Superior temporal gyrus (tissue), 1 donor: ENCODE results near the gene FAM163B.

Experiments
- DNase-seq: peaks from one replicate; pipeline ENCODE4 v3.0.0-alpha.2; 2016; ENCODE audit errors: extremely low spot score

The FAM163B gene

DNA sequence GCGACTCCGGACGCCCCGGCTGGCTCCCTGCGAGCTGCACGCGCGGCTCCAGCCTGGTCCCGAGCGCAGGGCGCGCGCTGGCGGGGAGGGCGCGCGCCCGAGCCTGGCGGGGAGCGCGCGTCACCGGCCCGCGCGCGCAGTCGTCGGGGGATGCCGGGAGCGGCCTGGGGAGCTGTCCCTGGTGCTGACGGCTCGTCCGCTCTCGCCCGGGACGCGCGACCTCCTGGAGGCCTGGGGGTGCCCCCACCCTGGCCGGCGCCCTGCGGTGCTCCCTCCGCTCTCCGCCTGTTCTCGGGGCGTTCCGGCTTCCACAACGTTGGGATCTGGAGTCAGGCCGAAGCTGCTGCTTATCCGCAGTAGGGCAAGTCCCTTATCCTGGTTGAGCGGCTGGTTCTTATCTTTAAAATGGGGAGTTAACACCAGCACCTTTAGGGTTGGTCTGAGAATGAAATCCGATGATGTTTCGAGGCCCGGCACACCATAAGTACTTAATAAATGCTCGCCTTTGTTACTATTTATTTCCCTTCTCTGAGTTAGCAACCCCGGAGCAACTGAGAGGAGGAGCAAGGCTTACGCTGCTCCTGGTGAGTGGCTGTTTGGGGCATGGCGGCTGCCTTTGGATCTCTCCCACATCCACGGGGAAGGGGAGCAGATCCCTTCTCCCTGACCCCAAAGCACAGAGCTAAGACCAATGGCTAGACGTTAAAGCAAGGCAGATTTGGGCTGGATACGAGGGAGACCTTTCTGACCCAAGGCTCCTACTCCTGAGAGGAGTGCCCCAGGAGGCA, at the start of gene FAM163B:
Gene FAM163B (minus strand): TSS at position 79 of the 788 bp plus-strand sequence. CDS start 29,166 bp downstream, outside the sequence.
- no peak for DNase-seq

DNA sequence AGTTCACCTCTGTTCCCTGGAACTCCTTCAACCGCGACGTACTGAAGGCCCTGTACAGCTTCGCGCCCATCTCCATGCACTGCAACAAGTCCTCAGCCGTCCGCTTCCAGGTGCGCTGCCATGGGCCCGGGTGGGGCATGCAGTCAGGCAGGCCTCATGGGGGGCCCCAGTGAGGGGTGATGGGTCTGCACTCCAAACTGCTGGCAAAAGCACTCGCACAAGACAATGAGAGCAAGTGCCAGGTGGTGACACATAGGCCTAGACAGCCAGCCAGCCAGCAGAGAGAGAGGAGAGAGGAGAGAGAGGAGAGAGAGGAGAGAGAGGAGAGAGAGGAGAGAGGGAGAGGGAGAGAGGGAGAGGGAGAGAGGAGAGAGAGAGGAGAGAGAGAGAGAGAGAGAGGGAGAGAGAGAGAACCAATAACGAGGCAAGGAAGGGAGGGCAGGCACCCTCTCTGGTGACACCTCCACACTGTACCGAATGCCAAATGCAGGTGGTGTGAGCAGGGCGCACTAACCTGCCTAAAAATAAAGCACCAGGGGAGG, 48.0 kb upstream of the FAM163B start:
- no peak for DNase-seq

DNA sequence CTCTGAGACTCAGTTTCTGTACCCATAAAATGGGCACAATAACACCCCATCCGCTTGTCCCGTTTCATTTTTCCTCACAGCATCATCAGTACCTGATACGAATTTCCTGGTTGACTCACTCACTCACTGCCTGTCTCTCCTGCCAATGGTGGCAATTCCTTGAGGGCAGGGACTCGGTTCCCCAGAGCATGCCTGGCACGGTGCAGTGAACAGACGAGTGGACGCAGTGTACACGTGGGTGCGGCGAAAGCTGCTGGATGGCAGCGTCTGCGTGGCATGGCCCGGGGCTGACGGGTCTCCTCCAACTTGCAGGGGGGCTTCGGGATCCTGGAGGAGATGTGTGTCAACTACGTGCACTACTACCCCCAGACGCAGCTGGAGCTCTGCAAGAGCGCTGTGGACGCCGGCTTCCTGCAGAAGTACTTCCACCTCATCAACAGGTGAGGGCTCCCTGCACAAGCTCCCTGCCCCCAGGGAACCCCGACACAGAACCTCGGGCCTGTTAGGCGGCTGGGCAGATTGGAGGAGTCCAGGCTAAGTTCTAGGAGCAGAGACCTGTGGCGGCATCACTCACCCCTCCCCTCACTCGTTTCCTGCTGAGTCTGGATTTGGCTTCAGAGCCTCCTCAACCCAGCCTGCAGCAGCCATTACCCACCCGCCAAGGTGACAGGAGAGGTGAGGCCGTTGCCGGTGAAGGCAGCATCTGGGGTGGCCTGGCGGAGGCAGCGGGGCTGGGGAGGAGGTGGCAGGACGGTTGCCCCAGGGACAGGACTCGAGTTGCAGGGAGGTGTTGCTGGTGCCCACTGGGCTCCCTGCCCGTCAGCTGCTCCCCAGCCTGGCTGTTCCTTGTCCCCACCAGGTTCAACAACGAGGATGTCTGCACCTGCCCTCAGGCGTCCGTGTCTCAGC, 47.3 kb upstream of the FAM163B start:
- no peak for DNase-seq

DNA sequence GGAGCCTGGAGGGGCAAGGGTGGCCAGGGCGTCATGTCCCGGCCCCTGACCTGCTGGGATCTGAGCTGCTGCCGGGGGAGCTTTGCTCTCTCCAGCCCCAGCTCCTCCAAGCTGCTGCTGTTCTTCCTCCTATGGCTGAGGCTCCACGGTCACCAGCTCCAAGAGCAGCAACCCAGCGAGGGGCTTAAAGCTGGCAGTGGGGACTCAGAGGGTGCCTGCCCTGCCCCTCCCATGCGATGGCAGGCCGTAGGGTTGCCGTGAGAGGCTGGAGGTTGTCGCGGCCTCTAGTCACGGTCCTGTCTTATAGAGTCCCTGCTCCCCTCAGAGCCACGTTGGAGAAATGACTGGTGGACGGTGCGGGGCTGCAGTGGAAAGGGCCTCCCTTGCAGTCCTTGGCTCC, 46.5 kb upstream of the FAM163B start:
- no peak for DNase-seq

DNA sequence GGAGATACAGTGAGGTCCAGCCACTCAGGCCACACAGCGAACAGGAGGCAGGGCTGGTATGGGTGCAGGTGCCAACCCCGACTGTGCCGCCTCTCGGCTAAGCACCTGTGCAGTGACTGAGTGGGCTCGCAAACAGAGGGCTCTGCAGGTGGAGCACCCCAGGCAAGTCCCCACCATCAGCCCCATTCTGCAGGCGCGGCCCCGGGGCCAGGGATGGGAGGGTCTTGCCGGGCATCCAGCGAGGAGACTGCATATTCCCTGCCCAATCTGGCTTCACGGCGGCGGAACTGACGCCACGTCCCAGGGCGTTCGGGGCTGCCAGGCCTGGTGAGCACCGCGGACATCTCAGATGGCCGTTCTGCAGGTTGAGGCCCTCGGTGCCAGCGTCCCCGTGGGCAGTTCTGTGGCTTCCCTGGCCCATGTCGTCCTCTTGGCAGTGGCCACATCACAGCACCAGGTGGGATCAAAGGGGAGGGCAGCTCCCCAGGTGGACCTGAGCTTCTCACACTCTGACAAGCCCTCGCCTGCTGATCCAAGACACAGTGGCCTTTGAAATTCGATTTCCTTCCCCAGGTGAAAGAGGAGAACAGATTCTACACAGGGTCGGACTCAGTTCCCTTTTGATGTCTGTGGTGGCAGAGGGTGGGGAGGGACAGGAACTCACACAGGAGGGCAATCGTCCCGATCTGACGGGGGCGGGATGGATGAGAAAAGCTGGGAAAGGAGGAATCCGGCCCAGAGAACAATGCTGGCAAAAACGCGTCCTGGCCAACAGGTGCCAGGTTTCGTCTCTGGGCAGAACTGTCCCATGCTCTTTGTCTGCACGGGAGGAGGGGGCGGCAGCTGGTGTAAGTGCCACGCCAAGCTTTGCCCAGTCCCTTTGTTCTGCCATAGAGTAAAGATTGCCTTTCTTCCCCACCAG, 45.8 kb upstream of the FAM163B start:
- no peak for DNase-seq

DNA sequence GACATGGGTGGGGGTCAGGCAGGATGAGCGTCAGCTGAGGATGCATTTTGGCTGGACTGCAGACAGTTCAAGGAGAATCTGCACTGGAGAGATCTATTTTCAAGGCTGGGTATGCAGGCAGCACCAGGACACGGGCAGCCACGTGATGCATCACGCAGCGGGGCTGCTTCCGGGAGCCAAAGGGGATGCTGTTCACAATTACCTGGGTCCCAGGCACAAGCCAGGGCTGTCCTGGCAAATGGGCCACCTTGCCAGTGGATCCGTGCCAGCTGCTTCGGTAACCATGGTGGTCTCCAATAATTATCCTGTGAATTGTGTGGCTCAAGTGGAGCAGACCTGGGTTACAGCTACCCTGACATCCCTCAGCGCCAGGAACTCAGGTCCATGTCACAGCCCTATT, 44.4 kb upstream of the FAM163B start:
- no peak for DNase-seq

DNA sequence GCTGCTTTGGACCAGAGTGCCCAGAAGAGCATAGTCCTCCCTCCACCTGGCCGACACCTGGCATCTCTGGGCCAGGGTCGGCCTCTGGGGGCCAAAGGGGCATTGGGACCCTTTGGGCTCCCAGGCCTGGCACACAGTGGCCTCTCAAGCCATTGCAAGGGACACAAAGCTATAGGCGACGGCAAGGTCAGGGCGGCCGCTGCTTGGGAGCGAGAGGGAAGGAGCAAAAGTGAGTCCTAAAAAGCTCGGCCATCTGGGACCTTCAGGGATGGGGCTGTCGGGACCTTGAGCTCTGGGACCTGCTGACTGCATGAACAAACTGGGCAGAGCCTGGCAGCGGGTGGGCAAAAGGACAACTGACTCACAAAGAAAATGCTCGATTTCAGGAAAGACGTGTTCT, 40.8 kb upstream of the FAM163B start:
- no peak for DNase-seq

DNA sequence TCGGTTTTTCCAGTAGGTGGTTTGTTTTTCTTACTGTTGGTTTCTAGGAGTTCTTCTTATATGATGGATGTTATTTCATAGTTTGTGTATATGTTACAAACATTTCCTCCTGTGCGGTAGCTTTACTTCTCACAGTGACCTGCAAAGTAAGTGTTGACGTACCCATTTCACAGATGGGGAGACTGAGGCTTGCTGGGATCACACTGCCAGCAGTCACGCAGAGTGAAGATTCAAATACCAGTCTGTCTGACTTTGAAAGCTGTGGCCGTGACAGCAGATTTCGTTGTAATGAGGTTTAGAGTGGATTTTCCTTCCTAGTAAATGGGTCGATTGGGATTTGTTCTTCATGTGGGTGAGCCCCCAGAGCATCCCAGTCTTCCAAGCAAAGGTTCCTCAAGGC, 40.0 kb upstream of the FAM163B start:
- no peak for DNase-seq

DNA sequence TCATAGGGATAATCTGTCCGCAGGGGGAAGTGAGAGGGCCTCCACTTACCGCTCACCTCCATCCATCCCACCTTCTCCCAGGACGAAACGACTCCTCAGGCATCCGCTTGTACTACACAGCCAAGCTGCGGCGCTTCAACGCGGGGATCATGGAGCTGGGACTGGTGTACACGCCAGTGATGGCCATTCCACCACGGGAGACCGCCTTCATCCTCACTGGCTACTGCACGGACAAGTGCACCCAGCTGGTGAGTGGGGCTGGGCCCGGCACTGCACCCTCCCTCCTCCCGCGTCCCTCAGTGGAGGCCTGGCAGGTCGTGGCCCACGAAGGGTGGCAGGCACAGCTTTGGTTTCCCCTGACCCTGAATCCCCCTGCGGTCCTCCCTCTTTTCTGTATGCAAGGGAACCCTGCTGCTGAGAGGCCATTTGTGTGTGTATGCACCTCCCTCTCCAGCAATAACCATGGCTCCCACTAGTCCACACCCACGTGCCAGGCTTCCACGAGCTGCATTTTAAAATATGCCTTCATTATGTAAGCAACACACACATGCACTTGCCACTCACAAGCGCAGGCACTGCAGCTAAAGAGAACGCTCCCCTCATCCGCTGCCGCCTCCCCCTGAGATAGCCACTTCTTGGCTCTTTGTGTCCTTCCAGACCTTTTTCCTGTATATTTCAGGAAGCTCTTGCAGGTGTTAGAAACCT, 38.7 kb upstream of the FAM163B start:
- peak; percentile 21 for DNase-seq

DNA sequence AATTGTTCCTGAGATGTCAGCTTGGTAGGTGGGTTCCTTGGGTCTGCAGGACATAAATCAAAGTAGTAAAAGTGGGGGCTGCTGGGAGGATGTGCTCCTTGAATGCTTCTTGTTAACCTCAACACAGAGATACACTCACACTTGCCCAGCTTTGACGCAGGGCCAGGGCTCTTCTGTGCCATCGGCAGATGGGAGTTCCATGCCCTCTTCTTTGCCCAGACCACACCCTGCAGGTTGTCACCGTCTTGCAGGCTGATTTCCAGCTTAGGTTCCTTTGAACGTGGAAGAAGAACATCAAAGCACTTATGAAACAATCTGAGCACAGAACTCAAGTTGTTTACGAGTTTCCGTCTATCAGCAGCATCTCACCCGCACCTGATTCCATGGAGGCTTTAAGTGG, 38.0 kb upstream of the FAM163B start:
- no peak for DNase-seq

DNA sequence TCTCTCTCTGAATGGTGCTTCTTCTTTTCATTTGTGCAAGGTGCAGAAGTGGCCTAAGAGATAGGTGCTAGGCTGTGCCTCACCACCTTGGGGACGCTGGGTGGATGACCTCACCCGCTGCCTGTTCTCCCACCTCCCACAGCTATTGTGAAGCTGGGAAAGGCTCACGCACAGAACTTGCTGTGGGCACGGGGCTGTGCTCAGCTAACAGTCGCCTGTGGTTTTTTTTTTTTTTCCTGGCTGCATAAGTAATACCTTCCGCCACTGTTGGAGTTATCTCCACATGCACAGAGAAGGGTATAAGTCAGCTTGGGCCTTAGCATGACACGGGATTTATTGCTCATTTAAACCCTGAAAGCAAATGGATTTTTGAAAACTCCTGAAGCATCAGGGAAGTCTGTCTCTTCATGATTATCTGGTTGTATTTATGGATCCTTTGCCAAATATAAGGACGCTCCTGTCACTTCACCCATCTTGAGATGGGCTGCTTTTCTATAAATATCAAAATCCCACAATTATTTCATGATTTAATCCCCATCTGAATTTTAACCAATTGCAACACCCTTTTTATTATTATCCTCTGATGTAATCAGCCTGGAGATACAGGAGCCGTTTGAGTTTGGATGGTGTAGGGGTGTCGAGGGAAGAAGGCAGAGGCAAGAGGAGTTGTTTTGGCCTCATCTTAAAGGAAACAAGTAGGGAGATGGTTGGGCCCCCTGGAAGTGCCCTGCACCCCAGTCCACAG, 36.0 kb upstream of the FAM163B start:
- peak; percentile 13 for DNase-seq

DNA sequence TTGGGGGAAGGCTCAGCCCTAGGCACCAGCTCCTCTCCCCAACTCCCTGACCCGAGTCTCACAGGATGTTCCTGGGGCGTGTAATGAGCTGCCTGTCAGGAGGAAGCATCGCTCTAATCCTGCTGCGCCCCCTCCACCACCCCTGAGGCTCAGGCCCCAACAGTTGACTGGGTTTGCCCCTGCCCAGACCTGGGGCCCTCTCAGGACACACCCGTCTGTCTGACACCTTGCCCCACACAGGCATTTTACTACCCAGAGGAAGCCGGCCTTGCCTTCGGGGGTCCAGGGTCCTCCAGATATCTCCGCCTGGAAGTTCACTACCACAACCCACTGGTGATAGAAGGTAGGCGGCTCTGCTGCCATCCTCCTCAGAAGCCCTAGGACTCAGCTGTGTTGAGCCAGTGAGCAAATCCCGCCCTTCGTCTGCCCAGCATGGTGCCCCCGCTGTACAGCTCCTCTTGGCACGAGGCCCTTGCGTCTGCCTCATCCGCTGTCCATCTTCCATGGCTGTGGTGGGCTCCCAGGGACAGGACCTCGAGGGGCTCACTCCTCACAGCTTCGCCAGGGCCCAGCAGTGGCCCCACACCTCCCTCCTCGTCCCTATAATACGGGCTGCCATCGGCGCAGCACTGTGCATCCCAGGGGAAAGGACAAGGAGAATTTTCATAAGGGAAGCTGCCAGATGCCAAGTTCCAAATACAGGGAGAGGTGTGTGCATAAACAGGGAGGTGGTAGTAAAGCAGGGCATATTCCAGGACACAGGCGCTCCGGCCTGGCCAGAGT, 35.0 kb upstream of the FAM163B start:
- no peak for DNase-seq

DNA sequence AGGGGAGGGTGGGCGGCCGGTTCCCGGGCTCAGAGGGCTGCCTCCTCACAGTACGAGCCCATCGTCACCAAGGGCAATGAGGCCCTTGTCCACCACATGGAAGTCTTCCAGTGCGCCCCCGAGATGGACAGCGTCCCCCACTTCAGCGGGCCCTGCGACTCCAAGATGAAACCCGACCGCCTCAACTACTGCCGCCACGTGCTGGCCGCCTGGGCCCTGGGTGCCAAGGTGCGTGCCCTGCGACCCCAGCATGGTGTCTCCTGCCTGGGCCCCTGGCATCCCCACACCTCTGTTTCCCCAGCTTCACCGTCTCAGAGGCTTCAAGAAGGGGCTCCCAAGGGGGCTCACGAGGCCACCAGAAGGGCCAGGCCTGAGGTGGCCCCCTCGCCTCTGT, 34.2 kb upstream of the FAM163B start:
- no peak for DNase-seq

DNA sequence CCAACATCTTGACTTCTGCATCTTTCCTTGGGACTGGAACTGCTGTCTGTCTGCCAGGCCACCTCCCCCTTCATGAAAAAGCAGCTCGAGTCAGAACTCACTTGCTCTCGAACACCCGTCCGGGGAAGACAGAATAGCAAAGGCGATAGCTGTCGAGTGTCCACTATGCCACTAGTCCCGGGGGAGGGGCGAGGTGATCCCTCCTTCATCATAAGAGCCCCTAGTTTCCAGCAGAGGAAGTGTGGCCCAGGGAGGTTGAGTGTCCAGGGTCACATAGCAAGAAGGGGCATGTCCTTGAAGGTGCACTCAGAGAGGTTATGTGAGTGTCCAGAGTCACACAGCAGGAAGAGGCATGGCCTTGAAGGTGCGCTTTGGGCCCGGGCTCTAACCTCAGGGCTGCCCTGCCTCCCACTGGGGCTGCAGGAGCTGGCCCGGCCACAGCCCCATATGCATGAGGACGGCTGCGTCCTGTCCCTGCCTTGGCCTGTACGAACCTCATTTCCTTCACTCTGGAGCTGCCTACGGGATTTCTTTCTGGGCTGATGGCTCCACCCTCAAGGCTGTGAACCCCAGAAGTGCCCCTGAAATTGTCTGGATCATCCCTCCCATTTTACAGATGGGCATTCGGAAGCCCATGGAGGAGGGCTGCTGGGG, 33.6 kb upstream of the FAM163B start:
- no peak for DNase-seq

DNA sequence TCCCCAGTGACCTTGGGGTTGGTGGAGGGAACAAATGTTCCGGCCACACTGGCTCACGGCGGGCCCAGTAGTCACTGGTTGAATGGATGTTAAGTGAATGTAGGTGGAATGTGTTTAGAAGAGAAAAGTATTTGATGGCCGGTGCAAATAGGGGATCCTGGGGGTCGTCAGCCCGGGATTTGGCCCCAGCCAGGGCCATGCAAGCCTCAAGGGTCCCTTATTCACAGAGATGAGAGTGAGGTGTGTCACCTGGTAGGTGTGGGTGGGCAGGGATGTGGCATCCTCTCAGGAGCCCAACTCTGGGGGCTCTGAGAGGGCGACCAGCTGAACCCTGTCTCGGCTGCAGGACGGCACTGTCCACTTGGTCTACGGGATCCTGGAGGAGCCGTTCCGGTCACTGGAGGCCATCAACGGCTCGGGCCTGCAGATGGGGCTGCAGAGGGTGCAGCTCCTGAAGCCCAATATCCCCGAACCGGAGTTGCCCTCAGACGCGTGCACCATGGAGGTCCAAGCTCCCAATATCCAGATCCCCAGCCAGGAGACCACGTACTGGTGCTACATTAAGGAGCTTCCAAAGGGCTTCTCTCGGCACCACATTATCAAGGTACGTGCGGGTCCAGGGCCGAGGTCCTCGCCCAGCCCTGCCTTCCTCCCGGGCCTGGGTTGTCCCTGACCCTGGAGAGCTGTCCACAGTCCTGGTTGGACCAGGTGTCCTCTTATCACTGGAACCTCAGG, 32.8 kb upstream of the FAM163B start:
- no peak for DNase-seq

DNA sequence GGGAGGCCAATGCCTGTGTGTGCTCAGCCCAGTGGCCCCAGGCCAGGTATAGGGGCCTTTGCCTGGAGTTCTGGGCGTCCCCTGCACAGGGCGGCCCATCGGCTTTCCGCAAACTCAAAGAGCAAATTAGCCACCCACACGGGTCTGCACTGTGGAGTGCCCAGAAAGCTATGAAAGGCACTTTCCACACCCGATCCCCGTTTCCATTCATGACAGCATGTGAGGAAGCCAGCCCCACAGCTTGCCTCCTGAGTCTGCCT, 32.1 kb upstream of the FAM163B start:
- DNase-seq, result no peak

DNA sequence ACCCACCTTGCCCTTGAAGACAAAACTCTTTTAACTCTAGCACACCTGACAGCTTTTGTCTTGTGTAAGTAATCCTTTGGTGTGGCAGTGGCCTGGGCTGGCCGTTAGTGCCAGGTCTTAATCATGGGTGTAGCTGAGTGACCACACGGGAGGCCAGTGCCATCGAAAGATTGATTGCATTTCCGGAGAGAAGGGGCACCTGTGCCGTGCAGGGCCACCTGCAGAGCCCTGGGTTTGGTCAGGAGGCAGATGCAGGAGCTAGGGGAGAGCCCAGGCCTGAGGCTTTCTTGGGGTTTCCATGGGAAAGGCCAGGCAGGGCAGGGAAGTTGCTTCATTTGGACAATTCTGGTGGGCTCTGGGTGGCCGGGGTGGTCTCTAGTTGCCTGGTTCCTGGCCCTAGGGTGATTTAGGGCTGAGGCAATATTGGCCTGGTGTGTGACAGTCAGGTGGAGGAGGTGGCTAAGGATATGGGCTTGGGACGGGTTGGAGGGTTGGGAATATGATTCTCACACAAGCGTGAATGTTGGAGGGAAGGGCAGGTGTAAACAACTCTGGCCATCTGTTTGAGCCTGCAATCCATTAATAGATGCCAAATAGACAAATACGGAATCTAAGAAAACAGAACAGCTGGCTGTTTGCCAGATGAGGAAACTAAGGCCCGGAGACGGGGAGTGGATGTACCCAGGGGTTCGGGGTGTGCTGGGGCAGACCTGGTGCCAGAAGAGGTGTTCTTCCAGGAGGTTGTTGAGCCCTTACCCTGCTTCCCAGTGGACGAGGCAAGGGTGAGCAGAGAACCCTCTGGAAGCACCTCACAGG, 31.6 kb upstream of the FAM163B start:
- no peak for DNase-seq

DNA sequence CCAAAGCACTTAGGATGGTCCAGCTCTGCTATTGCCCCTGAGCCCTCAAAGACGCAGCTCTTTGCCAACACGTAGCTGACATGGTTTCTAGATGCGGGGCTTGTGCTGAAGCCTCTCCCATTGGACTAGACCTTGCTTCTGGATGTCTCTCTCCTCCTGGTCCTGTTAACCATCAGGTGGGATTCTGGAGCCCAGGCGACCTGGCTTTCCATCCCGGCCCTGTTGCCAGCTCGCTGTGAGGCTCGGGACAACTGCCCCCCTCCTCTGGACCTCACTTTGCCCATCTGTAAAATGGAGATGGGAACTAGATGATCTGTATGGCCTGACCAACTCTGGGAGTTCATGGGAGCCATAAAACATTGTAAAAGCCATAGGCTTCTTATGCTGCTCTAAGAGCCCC, 31.0 kb upstream of the FAM163B start:
- DNase-seq, result no peak
